IMR-90 (cell line): ENCODE data around the gene ZSCAN5C. TPM values are rescaled to one million over a fixed set of nuclear protein-coding genes. Genes with fewer than 3 reads are reported as not detected.

ENCODE experiments used
- ATAC-seq: fragments of 200-7000 bp; cut with Tn5 transposase; 2 replicates; pipeline ENCODE4 v1.9.1; 2020; ENCODE audit warnings: low read depth, mild to moderate bottlenecking, moderate library complexity
- BruUV-seq: library from RNA; stranded (reverse); fragments of 400-500 nt; replicated peaks from 2 replicates; lab custom pipeline; 2021; lab: Mats Ljungman, UMichigan
- CTCF ChIA-PET: fragments of 300-600 bp; formaldehyde crosslinking; extraction: SDS; loops from one replicate; lab custom pipeline; 2021; ENCODE audit warnings: antibody characterized with exemption; lab: Yijun Ruan, JAX
- POLR2A ChIA-PET: fragments of 300-600 bp; sonication (Branson Sonifier 250); formaldehyde crosslinking; loops from one replicate; lab custom pipeline; 2022; ENCODE audit warnings: antibody characterized with exemption; ENCODE audit not compliant: unreplicated experiment; lab: Charles Lee
- DNase-seq: peaks from one replicate; pipeline ENCODE4 v3.0.0; 2013
- H2AFZ ChIP-seq: replicated peaks from 2 replicates; pipeline ENCODE3; 2013; ENCODE audit warnings: low read length, mild to moderate bottlenecking; ENCODE audit not compliant: poor library complexity
- H2AK5ac ChIP-seq: 2 replicates; pipeline ENCODE4 v1.6.1; 2013; ENCODE audit warnings: low read depth, low read length, inconsistent platforms
- H2AK9ac ChIP-seq: replicated peaks from 2 replicates; pipeline ENCODE3; 2013; ENCODE audit warnings: mild to moderate bottlenecking, low read depth, low read length, moderate library complexity; ENCODE audit not compliant: poor library complexity
- H2BK120ac ChIP-seq: 2 replicates; pipeline ENCODE4 v1.6.1; 2013; ENCODE audit warnings: low read depth, low read length, inconsistent platforms
- H2BK15ac ChIP-seq: 3 replicates; pipeline ENCODE4 v1.6.1; 2013; ENCODE audit warnings: low read depth, low read length, inconsistent platforms
- H2BK20ac ChIP-seq: 2 replicates; pipeline ENCODE4 v1.6.1; 2013; ENCODE audit warnings: low read depth, mild to moderate bottlenecking, inconsistent platforms, low read length, moderate library complexity
- H2BK5ac ChIP-seq: 2 replicates; pipeline ENCODE4 v1.6.1; 2013; ENCODE audit warnings: mild to moderate bottlenecking, low read depth, low read length, inconsistent platforms; ENCODE audit not compliant: poor library complexity, severe bottlenecking
- H3K14ac ChIP-seq: replicated peaks from 2 replicates; pipeline ENCODE4 v1.6.1; 2013; ENCODE audit warnings: low read depth, low read length, inconsistent platforms
- H3K18ac ChIP-seq: 2 replicates; pipeline ENCODE4 v1.6.1; 2013; ENCODE audit warnings: low read depth, low read length, control low read depth
- H3K23ac ChIP-seq: 2 replicates; pipeline ENCODE4 v1.6.1; 2013; ENCODE audit warnings: low read depth, low read length, inconsistent platforms
- H3K27ac ChIP-seq: 2 replicates; pipeline ENCODE4 v1.5.1; 2013; ENCODE audit warnings: mild to moderate bottlenecking, control low read depth, low read length; ENCODE audit not compliant: insufficient read depth
- H3K27me3 ChIP-seq: 2 replicates; pipeline ENCODE4 v1.6.1; 2013; ENCODE audit warnings: low read length; ENCODE audit not compliant: control insufficient read depth, insufficient read depth
- H3K36me3 ChIP-seq: 2 replicates; pipeline ENCODE4 v1.6.1; 2013; ENCODE audit warnings: low read length, mixed read lengths; ENCODE audit not compliant: control insufficient read depth, insufficient read depth
- H3K4ac ChIP-seq: 2 replicates; pipeline ENCODE4 v1.6.1; 2013; ENCODE audit warnings: low read depth, low read length, inconsistent platforms
- H3K4me1 ChIP-seq: 2 replicates; pipeline ENCODE4 v1.6.1; 2013; ENCODE audit warnings: low read length, mixed read lengths; ENCODE audit not compliant: control insufficient read depth, insufficient read depth
- H3K4me2 ChIP-seq: 2 replicates; pipeline ENCODE4 v1.6.1; 2013; ENCODE audit warnings: low read depth, mild to moderate bottlenecking, control low read depth, low read length, moderate library complexity
- H3K4me3 ChIP-seq: 2 replicates; pipeline ENCODE4 v1.5.1; 2013; ENCODE audit warnings: low read depth, mild to moderate bottlenecking, control low read depth, low read length, moderate library complexity; ENCODE audit not compliant: insufficient read depth
- H3K56ac ChIP-seq: 2 replicates; pipeline ENCODE4 v1.6.1; 2013; ENCODE audit warnings: low read length, inconsistent platforms; ENCODE audit not compliant: insufficient read depth; ENCODE audit errors: extremely low read depth
- H3K79me1 ChIP-seq, 2 experiments: 2 replicates each; pipeline ENCODE4 v1.6.1; 2013; ENCODE audit warnings: low read length in 2 of 2, inconsistent platforms in 1 of 2, low read depth in 1 of 2
- H3K9ac ChIP-seq: 2 replicates; pipeline ENCODE4 v1.6.1; 2013; ENCODE audit warnings: low read depth, low read length, control low read depth
- H3K9me1 ChIP-seq: 2 replicates; pipeline ENCODE4 v1.6.1; 2013; ENCODE audit warnings: low read length, inconsistent platforms; ENCODE audit not compliant: insufficient read depth
- H3K9me3 ChIP-seq: 2 replicates; pipeline ENCODE4 v1.6.1; 2013; ENCODE audit warnings: low read length; ENCODE audit not compliant: control insufficient read depth, insufficient read depth
- H4K20me1 ChIP-seq: 2 replicates; pipeline ENCODE4 v1.6.1; 2013; ENCODE audit warnings: low read length, inconsistent platforms; ENCODE audit not compliant: insufficient read depth
- H4K5ac ChIP-seq: 2 replicates; pipeline ENCODE4 v1.6.1; 2013; ENCODE audit warnings: mild to moderate bottlenecking, low read depth, low read length, control low read depth
- H4K8ac ChIP-seq, 2 experiments: 2 replicates each; pipeline ENCODE4 v1.6.1; 2013; ENCODE audit warnings: low read depth in 2 of 2, low read length in 2 of 2, control low read depth in 1 of 2, inconsistent platforms in 1 of 2
- H4K91ac ChIP-seq: 2 replicates; pipeline ENCODE4 v1.6.1; 2013; ENCODE audit warnings: low read depth, low read length, inconsistent platforms; ENCODE audit not compliant: insufficient read depth
- BHLHE40 ChIP-seq: fragments of 150-350 bp; IDR thresholded peaks from 2 replicates; pipeline ENCODE4 v1.6.1; 2016; ENCODE audit warnings: mild to moderate bottlenecking, low read depth, low read length
- CEBPB ChIP-seq: IDR thresholded peaks from 2 replicates; pipeline ENCODE4 v1.6.1; 2012; ENCODE audit warnings: low read depth, low read length, improper control_type of control experiment
- CHD1 ChIP-seq: IDR thresholded peaks from 2 replicates; pipeline ENCODE4 v1.6.1; 2012; ENCODE audit warnings: low read depth, low read length, improper control_type of control experiment
- NFE2L2 ChIP-seq: fragments of 150-350 bp; IDR thresholded peaks from 2 replicates; pipeline ENCODE4 v1.6.1; 2016; ENCODE audit warnings: low read depth, mild to moderate bottlenecking, low read length
- SMC3 ChIP-seq: fragments of 150-350 bp; IDR thresholded peaks from 2 replicates; pipeline ENCODE4 v1.6.1; 2016; ENCODE audit warnings: low read depth, mild to moderate bottlenecking, antibody characterized with exemption, low read length, moderate library complexity
- WGBS, 2 experiments: methylation state at CpG; one replicate each; pipeline versions ENCODE4 v1.1.5 to v1.1.7; 2013; ENCODE audit warnings: missing lambda C conversion rate in 2 of 2; ENCODE audit not compliant: insufficient read length in 1 of 2; ENCODE audit errors: extremely low coverage in 2 of 2; 5-methylcytosine and 5-hydroxymethylcytosine counted together
- dilution Hi-C: fragments of 300-500 bp; cut with HindIII; formaldehyde crosslinking; loops from one replicate; pipeline ENCODE4 v1.14.3; 2018; ENCODE audit warnings: low sequenced_read_pairs; ENCODE audit not compliant: unreplicated experiment
- in situ Hi-C: fragments of 300-500 bp; cut with MboI; formaldehyde crosslinking; loops from 3 replicates; pipeline ENCODE4 v1.14.3; 2019; ENCODE audit warnings: low sequenced_read_pairs, inconsistent platforms, mixed read lengths
- intact Hi-C: fragments of 100-400 bp; cut with micrococcal nuclease; formaldehyde crosslinking; loops from 2 replicates; pipeline ENCODE4 v1.10.0; 2022
- polyA plus RNA-seq, 3 experiments: library from polyadenylated mRNA; depleted of rRNA; stranded (reverse); fragments of >200 nt; gene quantifications; 2 replicates each; pipeline ENCODE4 v1.2.3, GENCODE V29; 2012; ENCODE audit warnings: low replicate concordance in 1 of 3
- total RNA-seq: library from RNA; depleted of rRNA; stranded (reverse); fragments of >200 nt; gene quantifications from 2 replicates; pipeline ENCODE4 v1.2.3, GENCODE V29; 2012

The ZSCAN5C gene
- total and polyA plus RNA-seq, 2 of the 4 experiments (the other 2 are of a cell fraction): not detected

GRCh38 chr19:56189785-56190184 is 12.3 kb upstream of the ZSCAN5C start:
- no peak overlapping the region for H3K9ac ChIP-seq
- no peak overlapping the region for H3K4me3 ChIP-seq
- no peak overlapping the region for H2AK9ac ChIP-seq
- no peak overlapping the region for H3K4me2 ChIP-seq
- DNase-seq: no peak
- intact Hi-C loops (no loop called here), in situ Hi-C loops (no loop called here), dilution Hi-C loops (no loop called here)
- ATAC-seq: no peak
- H3K4me1 ChIP-seq: no peaks in the 10 kb centered on the region
- H3K56ac ChIP-seq: no peak overlapping the region
- TF ChIP-seq CEBPB (no peak), CHD1 (no peak), NFE2L2 (no peak), BHLHE40 (no peak), SMC3 (no peak)
- H3K14ac ChIP-seq: no peak overlapping the region
- ChIA-PET CTCF (no interaction called here), POLR2A (no interaction called here)
- H4K5ac ChIP-seq: no peak overlapping the region
- no peaks in the 10 kb centered on the region for H3K79me1 ChIP-seq
- H2AFZ ChIP-seq: no peak overlapping the region
- 64% methylated on average over 17 of the region's 17 CpGs; no CpG with 5 or more reads in 1 of the 2 experiments for WGBS, 2 experiments
- H3K18ac ChIP-seq: no peak overlapping the region
- H3K9me3 ChIP-seq: no peaks in the 10 kb centered on the region
- no peaks in the 10 kb centered on the region for H3K9me1 ChIP-seq
- H4K20me1 ChIP-seq: no peaks in the 10 kb centered on the region
- H2AK5ac ChIP-seq: no peak overlapping the region
- no peak overlapping the region for H3K23ac ChIP-seq
- no peak overlapping the region for H3K27ac ChIP-seq
- BruUV-seq: no TSS peak
- no peak overlapping the region for H3K4ac ChIP-seq
- H3K36me3 ChIP-seq: no peaks in the 10 kb centered on the region
- H4K8ac ChIP-seq: no peak overlapping the region
- no peak overlapping the region for H2BK5ac ChIP-seq
- H4K91ac ChIP-seq: no peak overlapping the region
- no peak overlapping the region for H2BK120ac ChIP-seq
- H3K27me3 ChIP-seq: no peaks in the 10 kb centered on the region
- no peak overlapping the region for H2BK20ac ChIP-seq
- H2BK15ac ChIP-seq: no peak overlapping the region
